Activated CD4-positive, alpha-beta T cell treated with anti-CD3 and anti-CD28 coated beads for 36 hours (primary cell): ENCODE measurements around the gene TTLL12. TPM values are rescaled to one million over a fixed set of nuclear protein-coding genes. Genes with fewer than 3 reads are reported as not detected.

Experiments used
- ATAC-seq: fragments of 200-7000 bp; cut with Tn5 transposase; one replicate; pipeline ENCODE4 v1.10.0; 2021; ENCODE audit warnings: mild to moderate bottlenecking, moderate library complexity
- CTCF ChIA-PET: fragments of 350-600 bp; sonication (Branson Sonifier 250); formaldehyde crosslinking; loops from one replicate; lab custom pipeline; 2021; ENCODE audit warnings: antibody characterized with exemption; lab: Charles Lee
- POLR2A ChIA-PET: fragments of 350-600 bp; sonication (Branson Sonifier 250); formaldehyde crosslinking; loops from one replicate; lab custom pipeline; 2021; ENCODE audit warnings: antibody characterized with exemption, inconsistent platforms; lab: Charles Lee
- DNase-seq: peaks from one replicate; pipeline ENCODE4 v3.0.0-alpha.2; 2020
- H3K27ac Mint-ChIP-seq: one replicate; pipeline ENCODE4 v1.8.0; 2021; ENCODE audit warnings: mixed read lengths
- H3K27me3 Mint-ChIP-seq: one replicate; pipeline ENCODE4 v1.8.0; 2021; ENCODE audit warnings: mixed read lengths
- H3K36me3 Mint-ChIP-seq: one replicate; pipeline ENCODE4 v1.8.0; 2021; ENCODE audit warnings: low read depth, mixed read lengths
- H3K4me1 Mint-ChIP-seq: one replicate; pipeline ENCODE4 v1.8.0; 2021; ENCODE audit warnings: mixed read lengths
- H3K4me3 Mint-ChIP-seq: one replicate; pipeline ENCODE4 v1.8.0; 2021; ENCODE audit warnings: mild to moderate bottlenecking, moderate library complexity, mixed read lengths
- H3K9me3 Mint-ChIP-seq: one replicate; pipeline ENCODE4 v1.8.0; 2021; ENCODE audit warnings: low read depth, mixed read lengths
- intact Hi-C, 2 experiments: fragments of 100-400 bp; cut with DNase I in 1 of 2; cut with micrococcal nuclease in 1 of 2; formaldehyde crosslinking; loops; one replicate each; pipeline versions ENCODE4 v1.14.2 to v1.15.1; 2022 to 2024; cut with DNase I, micrococcal nuclease
- total RNA-seq, 2 experiments: library from RNA; stranded (reverse); gene quantifications; one replicate each; pipeline ENCODE4 v1.2.3, GENCODE V29; 2021

TTLL12 gene
- total RNA-seq, 2 experiments from 2014 or later = 75.8 to 85.2 TPM

DNA sequence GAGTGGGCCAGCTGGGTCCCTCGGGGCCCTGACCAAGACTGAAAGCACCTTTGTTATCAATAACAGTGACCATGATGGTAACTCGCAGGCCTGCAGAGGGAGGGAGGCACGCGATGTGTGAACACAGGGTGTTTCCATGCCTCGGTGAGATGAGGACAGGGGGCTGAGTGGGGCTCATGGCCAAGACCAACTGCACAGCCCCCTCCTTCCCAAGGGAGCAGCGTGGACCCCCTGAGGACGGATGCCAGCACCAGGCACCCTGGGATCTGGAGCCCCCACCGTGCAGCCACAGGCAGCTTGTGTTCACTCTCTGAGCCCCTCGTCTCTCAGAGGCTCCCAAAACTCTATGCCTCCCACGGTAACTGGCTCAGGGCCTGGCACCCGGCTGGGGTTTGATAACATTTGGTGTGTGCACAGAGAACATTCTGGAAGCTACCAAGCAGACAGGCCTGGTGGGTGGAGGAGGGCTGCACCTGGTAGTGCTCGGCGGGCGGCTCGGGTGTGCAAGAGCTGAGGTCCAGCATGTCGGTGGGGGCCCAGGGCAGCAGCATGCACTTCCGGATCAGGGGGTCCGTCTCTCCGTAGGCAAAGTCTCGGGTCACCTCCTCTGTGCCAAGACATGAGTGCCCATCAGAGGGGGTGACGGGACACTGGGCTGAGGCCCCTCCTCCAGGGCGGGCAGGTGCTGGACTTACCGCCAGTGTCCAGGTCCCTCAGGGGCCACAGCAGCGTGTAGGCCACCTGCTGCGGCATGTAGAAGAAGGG, 7.6 kb downstream of the TTLL12 start:
- intact Hi-C loops = no loop called here
- H3K27me3 Mint-ChIP-seq = no peaks in the 10 kb centered on the region
- H3K36me3 Mint-ChIP-seq = peaks cover 55% of the 10 kb centered on the region
- DNase-seq (no peak), ATAC-seq (no peak)
- H3K4me1 Mint-ChIP-seq = peaks cover 6% of the 10 kb centered on the region
- H3K27ac Mint-ChIP-seq = no peak overlapping the region
- H3K9me3 Mint-ChIP-seq = no peaks in the 10 kb centered on the region
- no peak overlapping the region for H3K4me3 Mint-ChIP-seq
- CTCF ChIA-PET = interaction anchor here (0.7 kb wide), 1 partner anchor 88 kb away, joined by 4 read pairs; no protein-coding TSS in a partner anchor
- POLR2A ChIA-PET = no interaction called here

DNA sequence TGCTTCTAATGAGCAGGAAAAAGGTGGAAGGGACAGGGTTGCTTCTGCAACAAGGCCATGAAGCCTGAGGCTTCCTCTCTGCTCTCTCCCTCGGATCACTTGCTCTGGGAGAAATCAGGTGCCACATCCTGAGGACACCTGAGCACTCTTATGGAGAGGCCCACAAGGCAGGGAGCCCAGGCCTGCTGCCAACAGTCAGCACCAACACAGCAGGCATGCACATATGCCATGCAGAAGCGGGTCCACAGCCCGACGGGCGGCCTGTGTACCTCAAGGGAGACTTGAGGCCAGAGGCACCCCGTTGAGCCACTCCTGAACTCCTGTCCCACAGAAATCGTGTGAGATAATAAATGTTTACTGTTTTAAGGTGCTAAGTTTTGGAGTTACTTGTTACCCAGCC, 9.5 kb downstream of the TTLL12 start:
- ChIA-PET POLR2A (no interaction called here), CTCF (no interaction called here)
- Mint-ChIP-seq H3K4me1 (no peaks in the 10 kb centered on the region), H3K9me3 (no peaks in the 10 kb centered on the region), H3K36me3 (peaks cover 53% of the 10 kb centered on the region), H3K4me3 (no peak overlapping the region), H3K27ac (no peak overlapping the region), H3K27me3 (no peaks in the 10 kb centered on the region)
- ATAC-seq (no peak), DNase-seq (no peak)
- intact Hi-C loops = no loop called here

DNA sequence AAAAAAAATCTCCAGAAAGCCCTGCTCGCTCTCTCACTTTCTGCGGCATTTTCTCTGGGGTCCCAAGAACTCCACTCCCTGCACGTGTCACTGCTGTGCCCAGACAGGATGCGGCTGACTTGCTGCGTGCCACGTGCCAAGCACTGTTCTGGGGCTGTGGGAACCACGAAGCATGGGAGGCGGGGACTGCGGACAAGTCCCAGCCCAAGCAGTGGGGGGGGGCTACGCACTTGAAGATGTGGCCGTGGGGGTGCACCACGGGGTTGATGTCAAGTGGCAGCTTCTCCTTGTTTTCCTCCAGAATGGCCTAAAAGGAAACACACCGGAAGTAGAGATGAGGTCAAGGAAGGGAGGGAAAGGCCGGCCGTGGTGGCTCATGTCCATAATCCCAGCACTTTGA, 10.8 kb downstream of the TTLL12 start:
- Mint-ChIP-seq H3K27me3 (no peaks in the 10 kb centered on the region), H3K4me3 (no peak overlapping the region), H3K27ac (no peak overlapping the region), H3K9me3 (no peaks in the 10 kb centered on the region), H3K36me3 (peaks cover 52% of the 10 kb centered on the region), H3K4me1 (no peaks in the 10 kb centered on the region)
- ATAC-seq (no peak), DNase-seq (no peak)
- ChIA-PET CTCF (no interaction called here), POLR2A (no interaction called here)
- intact Hi-C loops = no loop called here

DNA sequence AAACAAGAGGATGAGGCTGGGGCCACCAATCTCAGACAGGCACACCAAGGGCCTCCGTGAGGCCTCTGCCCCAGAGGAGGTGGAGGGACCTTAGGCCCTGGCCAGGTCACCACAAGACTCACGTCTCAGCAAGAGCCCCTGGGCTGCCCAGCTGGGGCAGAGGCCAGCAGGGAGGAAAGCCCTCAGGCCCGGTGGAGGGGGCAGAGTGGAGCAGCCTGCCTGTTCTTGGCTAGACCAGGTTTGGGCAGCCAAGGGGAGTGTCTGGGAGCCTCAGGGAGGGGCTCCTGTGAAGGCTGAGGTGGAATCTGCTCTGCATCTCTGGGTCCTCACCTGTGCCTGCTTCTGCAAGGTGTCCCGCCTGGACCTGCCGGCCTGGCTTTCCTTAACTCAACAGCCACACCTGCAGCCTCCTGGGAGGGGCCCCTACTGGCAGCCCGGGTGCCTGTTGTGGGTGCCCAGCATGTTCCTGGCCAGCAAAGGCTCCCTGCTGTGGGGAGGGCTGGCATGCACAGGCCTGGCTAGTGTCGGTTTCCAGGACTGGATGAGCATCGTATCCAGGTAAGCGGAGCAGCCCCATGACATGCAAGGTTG, 11.9 kb downstream of the TTLL12 start:
- ChIA-PET CTCF (no interaction called here), POLR2A (no interaction called here)
- intact Hi-C loops = no loop called here
- DNase-seq (no peak), ATAC-seq (no peak)
- Mint-ChIP-seq H3K36me3 (peaks cover 53% of the 10 kb centered on the region), H3K27me3 (no peaks in the 10 kb centered on the region), H3K9me3 (no peaks in the 10 kb centered on the region), H3K4me1 (no peaks in the 10 kb centered on the region), H3K27ac (no peak overlapping the region), H3K4me3 (no peak overlapping the region)

DNA sequence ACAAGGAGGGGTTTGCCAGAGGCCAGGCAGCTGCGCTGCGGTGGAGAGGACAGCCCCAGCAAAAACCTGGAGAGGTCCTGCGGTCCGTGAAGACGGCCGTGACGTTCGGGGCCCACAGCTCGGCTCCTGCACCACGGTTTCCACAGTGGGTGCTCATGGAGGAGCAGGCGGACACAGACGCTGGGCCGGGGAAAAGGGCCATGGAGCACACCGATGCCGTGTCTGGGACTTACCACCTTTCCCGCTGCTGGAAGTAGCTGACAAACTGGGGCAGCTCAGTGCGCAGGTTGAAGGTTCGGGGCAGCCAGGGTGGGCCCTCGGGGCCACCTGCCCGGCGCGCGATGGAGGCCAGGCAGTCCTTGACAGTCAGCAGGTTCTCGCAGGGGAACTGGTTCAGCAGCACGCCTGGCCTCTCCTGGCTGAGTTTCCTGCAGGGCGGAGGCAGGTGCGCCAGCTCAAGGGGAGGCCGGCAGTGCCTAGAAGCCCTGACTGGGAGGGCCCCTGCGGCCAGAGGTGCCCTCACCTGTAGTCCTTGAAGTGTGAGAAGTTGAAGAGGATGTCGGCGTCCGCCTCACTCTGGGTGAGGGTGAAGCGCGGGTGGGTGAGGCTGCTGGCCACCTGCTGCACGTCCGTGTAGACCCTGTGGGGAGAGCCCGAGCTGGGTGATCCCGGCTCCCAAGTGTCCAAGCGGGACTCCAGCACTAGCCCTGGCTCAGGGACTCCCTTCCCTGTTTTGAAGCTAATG, 12.8 kb downstream of the TTLL12 start:
- Mint-ChIP-seq H3K36me3 (peaks cover 44% of the 10 kb centered on the region), H3K9me3 (no peaks in the 10 kb centered on the region), H3K27me3 (no peaks in the 10 kb centered on the region), H3K4me3 (no peak overlapping the region), H3K27ac (no peak overlapping the region), H3K4me1 (no peaks in the 10 kb centered on the region)
- DNase-seq = no peak
- POLR2A ChIA-PET = no interaction called here
- CTCF ChIA-PET = interaction anchor here (0.6 kb wide), 1 partner anchor 75 kb away, joined by 3 read pairs; no protein-coding TSS in a partner anchor
- ATAC-seq = no peak
- intact Hi-C loops = no loop called here

DNA sequence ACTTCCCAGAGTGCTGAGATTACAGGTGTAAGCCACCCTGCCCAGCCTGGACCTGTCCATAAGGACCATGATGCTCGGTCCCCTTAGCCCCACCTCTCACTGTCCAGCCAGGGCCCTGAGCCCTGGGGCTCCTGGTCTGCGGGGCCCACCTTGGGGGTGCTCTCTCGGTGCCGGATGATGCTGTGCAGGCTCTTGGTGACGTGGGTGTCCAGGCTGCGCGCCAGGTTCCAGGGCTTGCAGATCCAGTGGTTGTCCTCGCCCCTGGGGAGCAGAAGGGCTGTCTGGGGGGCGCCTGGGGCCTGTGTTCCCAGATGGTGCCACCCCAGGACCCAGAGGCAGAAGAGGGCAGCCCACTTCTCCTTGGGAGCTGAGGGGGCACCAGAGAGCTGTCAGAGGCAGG, 13.4 kb downstream of the TTLL12 start:
- ATAC-seq (no peak), DNase-seq (no peak)
- H3K4me1 Mint-ChIP-seq = no peaks in the 10 kb centered on the region
- peaks cover 41% of the 10 kb centered on the region for H3K36me3 Mint-ChIP-seq
- H3K9me3 Mint-ChIP-seq = no peaks in the 10 kb centered on the region
- intact Hi-C loops = no loop called here
- no peaks in the 10 kb centered on the region for H3K27me3 Mint-ChIP-seq
- no peak overlapping the region for H3K27ac Mint-ChIP-seq
- POLR2A ChIA-PET = no interaction called here
- no peak overlapping the region for H3K4me3 Mint-ChIP-seq
- CTCF ChIA-PET = interaction anchor here (0.6 kb wide), 1 partner anchor 74 kb away, joined by 3 read pairs; no protein-coding TSS in a partner anchor

DNA sequence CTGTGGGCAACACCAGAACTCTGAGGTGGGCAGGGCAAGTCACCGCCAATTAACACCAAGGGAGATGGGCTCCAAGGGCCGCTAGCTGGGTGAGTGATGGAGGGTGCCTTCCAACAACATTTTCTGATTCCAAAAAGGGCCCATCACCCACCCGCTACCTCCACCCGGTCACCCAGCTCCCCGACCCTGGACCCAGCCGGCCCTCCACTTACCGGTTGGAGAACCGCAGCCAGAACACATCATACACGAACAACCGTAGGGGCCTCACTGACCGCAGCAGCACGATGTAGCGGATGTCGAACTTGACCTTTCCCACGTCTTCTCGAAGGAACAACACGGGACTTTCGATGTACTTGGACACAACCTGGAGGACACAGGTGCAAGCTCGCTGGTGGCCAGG, 14.7 kb downstream of the TTLL12 start:
- ChIA-PET POLR2A (no interaction called here), CTCF (interaction anchor here (0.5 kb wide), 1 partner anchor 34 kb away, joined by 3 read pairs; no protein-coding TSS in a partner anchor)
- H3K36me3 Mint-ChIP-seq = peaks cover 33% of the 10 kb centered on the region
- no peaks in the 10 kb centered on the region for H3K4me1 Mint-ChIP-seq
- H3K27ac Mint-ChIP-seq = no peak overlapping the region
- no peaks in the 10 kb centered on the region for H3K27me3 Mint-ChIP-seq
- DNase-seq (no peak), ATAC-seq (no peak)
- H3K4me3 Mint-ChIP-seq = no peak overlapping the region
- H3K9me3 Mint-ChIP-seq = no peaks in the 10 kb centered on the region
- intact Hi-C loops = no loop called here

DNA sequence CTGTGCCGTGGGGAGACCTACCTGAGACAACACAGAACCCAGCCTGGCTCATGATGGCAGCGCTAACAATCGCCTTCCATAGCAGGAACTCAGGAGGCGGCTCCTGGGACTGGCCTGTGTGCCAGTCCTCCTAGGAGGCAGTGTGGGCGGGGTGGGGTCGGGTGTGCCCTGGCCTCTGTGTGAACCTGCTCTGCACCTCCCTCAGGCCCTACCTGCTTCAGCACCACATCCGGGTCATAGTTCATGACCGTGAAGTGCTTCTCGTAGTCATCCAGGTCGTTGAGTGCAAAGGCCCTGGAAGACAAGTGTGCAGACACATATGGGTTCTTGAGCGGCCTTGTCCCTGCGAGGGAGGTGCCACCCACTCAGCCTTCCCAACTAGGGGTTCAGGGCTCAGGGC, 15.3 kb downstream of the TTLL12 start:
- no peak for DNase-seq
- Mint-ChIP-seq H3K27me3 (no peaks in the 10 kb centered on the region), H3K4me1 (no peaks in the 10 kb centered on the region), H3K36me3 (peaks cover 33% of the 10 kb centered on the region), H3K9me3 (no peaks in the 10 kb centered on the region), H3K4me3 (no peak overlapping the region), H3K27ac (no peak overlapping the region)
- intact Hi-C loops = no loop called here
- no peak for ATAC-seq
- ChIA-PET POLR2A (no interaction called here), CTCF (no interaction called here)

DNA sequence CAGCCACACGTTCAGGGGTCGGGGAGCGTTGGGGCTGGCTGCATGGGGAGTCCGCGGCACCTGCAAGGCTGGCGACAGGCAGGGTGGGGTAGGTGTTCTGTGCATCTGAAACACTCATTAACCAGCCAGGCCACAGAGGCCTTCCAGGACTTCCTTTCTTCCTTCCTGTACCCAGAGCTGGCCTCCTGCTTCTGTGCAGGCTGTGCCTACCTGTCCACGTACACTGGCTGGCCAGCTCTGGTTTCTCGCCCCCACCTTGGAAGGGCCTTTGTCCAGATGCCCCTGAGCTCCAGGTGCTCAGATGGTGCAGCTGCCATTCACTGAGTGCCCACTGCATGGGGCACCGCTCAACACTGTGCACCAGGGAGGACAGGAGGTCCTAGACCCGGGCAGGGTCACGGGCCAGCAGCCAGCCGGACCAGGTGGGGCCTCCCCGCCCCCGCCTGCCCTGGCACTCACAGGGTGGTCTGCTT, 15.9 kb downstream of the TTLL12 start:
- ChIA-PET CTCF (no interaction called here), POLR2A (no interaction called here)
- ATAC-seq (no peak), DNase-seq (no peak)
- Mint-ChIP-seq H3K4me3 (no peak overlapping the region), H3K36me3 (peaks cover 29% of the 10 kb centered on the region), H3K9me3 (no peaks in the 10 kb centered on the region), H3K27me3 (no peaks in the 10 kb centered on the region), H3K27ac (no peak overlapping the region), H3K4me1 (no peaks in the 10 kb centered on the region)
- intact Hi-C loops = no loop called here

DNA sequence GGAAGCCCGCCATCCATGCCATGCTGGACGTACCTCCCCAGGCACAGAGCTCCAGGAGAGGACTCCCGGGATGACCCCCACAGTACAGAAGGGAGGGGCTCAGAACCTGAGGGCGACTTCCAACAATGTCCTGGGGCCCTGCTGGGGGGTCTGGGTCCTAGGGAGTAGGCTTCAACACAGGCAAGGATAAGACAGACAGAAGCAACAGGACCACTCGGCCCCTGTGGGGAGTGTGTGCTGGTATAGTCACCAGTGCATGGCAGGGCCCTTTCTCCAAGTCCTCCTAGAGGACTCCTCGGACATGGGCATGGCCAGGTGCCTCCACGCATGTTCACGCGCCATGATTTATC, 16.8 kb downstream of the TTLL12 start:
- CTCF ChIA-PET = no interaction called here
- peaks cover 28% of the 10 kb centered on the region for H3K36me3 Mint-ChIP-seq

DNA sequence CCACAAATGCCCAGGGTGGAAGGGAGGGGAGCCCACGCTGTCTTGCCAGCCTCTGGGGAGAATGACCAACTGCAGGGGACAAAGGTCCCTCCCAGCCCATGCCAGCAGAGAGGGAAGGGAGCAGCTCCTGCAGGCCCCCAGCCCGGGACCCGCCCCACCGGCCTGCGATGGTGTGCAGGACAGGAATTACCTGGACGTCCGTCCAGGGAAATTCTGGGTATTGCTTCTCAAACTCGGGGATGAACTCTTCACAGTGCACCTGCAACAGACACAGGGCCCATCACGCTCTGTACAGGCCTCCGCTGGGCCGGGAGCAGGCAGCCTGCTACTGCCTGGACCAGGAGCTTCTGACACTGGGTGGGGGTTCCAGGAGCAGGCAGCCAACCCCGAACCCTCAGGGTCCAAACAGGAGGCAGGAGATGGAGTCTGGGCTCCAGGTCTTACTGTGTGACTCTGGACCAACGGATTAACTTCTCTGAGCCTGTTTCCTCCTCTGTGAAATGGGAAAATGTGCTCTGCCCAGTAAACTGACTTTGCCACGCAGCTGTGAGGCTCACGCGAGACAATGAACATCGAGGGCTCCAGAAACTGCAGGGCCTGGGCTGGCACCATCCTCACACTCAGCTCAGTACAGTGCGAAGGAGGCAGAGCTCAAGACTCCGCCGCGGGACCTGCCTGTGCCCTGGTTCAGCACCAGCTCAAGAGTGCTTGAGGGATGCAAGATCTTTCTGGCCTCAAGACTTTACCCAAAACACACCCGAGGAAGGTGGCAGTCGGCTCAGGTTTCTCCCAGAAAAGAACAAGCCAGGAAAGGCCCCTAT, 17.4 kb downstream of the TTLL12 start:
- no peak overlapping the region for H3K27ac Mint-ChIP-seq
- CTCF ChIA-PET = no interaction called here
- H3K27me3 Mint-ChIP-seq = no peaks in the 10 kb centered on the region
- no peak for ATAC-seq
- no peak for DNase-seq
- no peaks in the 10 kb centered on the region for H3K4me1 Mint-ChIP-seq
- no peaks in the 10 kb centered on the region for H3K9me3 Mint-ChIP-seq
- H3K4me3 Mint-ChIP-seq = no peak overlapping the region
- POLR2A ChIA-PET = no interaction called here
- peaks cover 28% of the 10 kb centered on the region for H3K36me3 Mint-ChIP-seq
- intact Hi-C loops = no loop called here

More for the DNA sequence above, 16.8 kb downstream of the TTLL12 start:
- intact Hi-C loops = no loop called here
- POLR2A ChIA-PET = no interaction called here
- Mint-ChIP-seq H3K27me3 (no peaks in the 10 kb centered on the region), H3K27ac (no peak overlapping the region), H3K4me3 (no peak overlapping the region), H3K4me1 (no peaks in the 10 kb centered on the region), H3K9me3 (no peaks in the 10 kb centered on the region)
- ATAC-seq = no peak
- DNase-seq = no peak
